Measurements from ENCODE around the gene SYNDIG1L. TPM values are rescaled to one million over a fixed set of nuclear protein-coding genes. Genes with fewer than 3 reads are reported as not detected.

The SYNDIG1L gene
- total and polyA plus RNA-seq, 10 of the 15 experiments (the other 5 are each of a cell fraction or from before 2014, with no cell fraction given): 0.04 TPM; not detected in 9

- TF ChIP-seq E2F8 (IDR thresholded peaks at IDR 0.05; ENCODE audit: low read depth, partially characterized antibody) (no peak), IKZF2 (IDR thresholded peaks at IDR 0.05) (no peak), RAD51 (IDR thresholded peaks at IDR 0.05) (no peak), YBX1 (IDR thresholded peaks at IDR 0.05) (no peak)
These were observed 6.9 kb downstream of the SYNDIG1L start (continued) for GRCh38 chr14:74419086-74419485.

GRCh38 chr14:74418031-74418430 is 8.0 kb downstream of the SYNDIG1L start:
- no peak for DNase-seq (ENCODE audit: low read depth, low spot score)
- intact Hi-C loops (cut with micrococcal nuclease; ENCODE audit: unreplicated experiment): no loop called here
- Histone ChIP-seq H3K9me3 (replicated peaks; ENCODE audit: control insufficient read depth, insufficient read depth, low read length) (no peaks in the 10 kb centered on the region), H3K4me3 (no peak overlapping the region), H3K27me3 (replicated peaks in 1 of 2; ENCODE audit: control insufficient read depth in 2 of 2, insufficient read depth in 2 of 2, low read length in 1 of 2) (peaks cover 0 to 6% of the 10 kb centered on the region in 2 experiments; a peak in 2 of 4 replicates), H3K79me2 (ENCODE audit: control insufficient read depth, insufficient read depth, low read length) (no peaks in the 10 kb centered on the region), H3K4me2 (ENCODE audit: control insufficient read depth, insufficient read depth) (no peak overlapping the region), H4K20me1 (ENCODE audit: control insufficient read depth, insufficient read depth) (no peaks in the 10 kb centered on the region), H2AFZ (ENCODE audit: control insufficient read depth, low read depth, low read length) (no peak overlapping the region), H3K36me3 (ENCODE audit: control insufficient read depth in 2 of 2, insufficient read depth in 2 of 2, low read length in 1 of 2) (no peaks in the 10 kb centered on the region), H3K9ac (ENCODE audit: control insufficient read depth, insufficient read depth, low read length) (no peak overlapping the region), H3K4me1 (ENCODE audit: control insufficient read depth, insufficient read depth, low read length) (no peaks in the 10 kb centered on the region), H3K27ac (ENCODE audit: control insufficient read depth, insufficient read depth) (no peak overlapping the region)
- POLR2A ChIA-PET: no interaction called here
- 23% methylated on average over 8 of the region's 8 CpGs for WGBS (ENCODE audit: insufficient coverage, insufficient replicate concordance, low lambda C conversion rate, missing lambda C conversion rate)
- no peak for FAIRE-seq
- no TSS peak for BruUV-seq (replicated peaks)
- CTCF ChIA-PET: no interaction called here
- in situ Hi-C loops (cut with MboI): no loop called here
- SMC1A ChIA-PET (ENCODE audit: uncharacterized antibody, unreplicated experiment): no interaction called here
- RAD21 ChIA-PET (ENCODE audit: unreplicated experiment): no interaction called here
- TF ChIP-seq KLF5 (IDR thresholded peaks at IDR 0.05; ENCODE audit: partially characterized antibody) (no peak), SPI1 (IDR thresholded peaks at IDR 0.05; ENCODE audit: borderline replicate concordance, insufficient read depth, low read depth, low read length) (peak; percentile 8; the same call in 1 of the 2 replicates), SKIL (IDR thresholded peaks at IDR 0.05; ENCODE audit: low read depth, poor library complexity, severe bottlenecking) (no peak), E2F4 (IDR thresholded peaks at IDR 0.05; ENCODE audit: low read depth, low read length) (no peak)
- ATAC-seq: no peak

All from GM12878 (cell line).